ENCODE measurements around the gene APRT.

The APRT gene

DNA sequence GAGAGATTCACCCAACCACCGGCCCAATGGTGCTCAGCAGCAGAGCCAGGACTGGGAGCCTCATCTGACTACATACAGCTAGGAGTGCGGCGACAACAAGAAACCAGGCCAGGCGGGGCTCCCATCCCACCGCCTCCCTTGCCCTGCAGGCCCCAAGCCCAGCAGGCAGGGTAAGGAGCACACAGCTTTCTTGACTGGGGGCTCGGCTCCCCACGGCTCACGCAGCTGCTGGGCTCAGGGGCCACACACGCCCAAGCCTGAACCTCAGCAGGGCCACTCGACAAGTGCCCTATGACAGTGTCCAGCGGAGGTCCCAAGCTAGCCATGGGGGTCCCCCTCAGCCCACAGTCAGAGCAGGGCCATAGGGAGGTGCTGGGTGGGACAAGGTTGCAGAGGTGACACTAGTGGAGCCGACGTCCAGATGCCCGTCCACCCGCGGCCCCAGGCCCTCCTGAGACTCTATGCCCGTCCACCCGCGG lies 40.4 kb downstream of the APRT start:
- DNase-seq: no peak

GRCh38 chr16:88770461-88771293 lies 41.1 kb downstream of the APRT start:
- DNase-seq: no peak

- no peak for DNase-seq
These were observed 41.9 kb downstream of the APRT start for GRCh38 chr16:88769617-88770460.

- DNase-seq: no peak
These were observed 43.5 kb downstream of the APRT start for GRCh38 chr16:88768071-88768783.

DNA sequence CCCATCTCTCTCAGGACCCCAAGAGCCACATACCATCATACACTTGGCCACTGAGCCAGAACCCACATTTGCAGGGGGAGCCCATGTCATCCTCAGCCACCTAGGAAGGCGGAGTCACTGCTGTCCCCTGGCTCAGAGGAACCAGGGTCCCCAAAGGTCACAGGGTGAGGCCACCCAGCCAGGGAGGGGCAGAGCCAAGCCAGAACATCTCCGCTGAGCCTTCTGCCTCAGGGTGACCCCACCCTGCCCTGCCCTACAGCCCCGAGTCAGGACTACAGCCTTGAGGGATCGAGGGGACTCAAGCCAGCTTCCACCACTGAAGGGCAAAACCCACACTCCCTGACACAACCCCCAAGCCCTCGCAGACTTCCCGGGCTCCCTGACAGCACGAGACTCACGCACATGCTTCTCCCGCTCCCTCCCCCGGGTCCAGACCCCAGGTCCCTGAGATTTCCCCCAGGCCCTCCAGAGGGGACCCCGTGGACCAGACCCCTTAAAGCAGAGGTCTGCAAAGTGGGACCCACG lies 44.1 kb downstream of the APRT start:
- no peak for DNase-seq

GRCh38 chr16:88766975-88767374 lies 44.8 kb downstream of the APRT start:
- no peak for DNase-seq

DNA sequence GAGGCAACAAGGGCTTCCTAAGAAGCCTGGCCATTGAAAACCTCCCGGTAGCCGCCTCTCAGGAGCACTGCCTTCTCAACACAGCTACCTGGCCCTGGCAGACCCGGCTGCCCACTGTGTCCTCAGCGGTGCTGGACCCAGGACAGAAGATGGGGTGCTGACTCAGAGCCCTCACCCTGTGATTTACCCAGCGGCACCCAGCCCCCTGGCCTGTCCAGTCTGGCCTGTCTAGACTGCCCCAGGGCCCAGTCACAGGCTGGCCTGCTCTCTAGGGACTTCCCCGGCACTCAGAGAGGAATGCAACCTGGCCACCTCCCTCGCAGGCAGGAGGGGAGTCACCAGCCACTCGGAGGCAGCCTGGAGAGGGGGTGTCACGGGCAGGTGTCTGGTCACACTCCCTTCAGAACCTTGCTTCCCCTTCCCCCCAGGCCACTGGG lies 46.8 kb downstream of the APRT start:
- DNase-seq: no peak

GRCh38 chr16:88764080-88764479 lies 47.6 kb downstream of the APRT start:
- DNase-seq: no peak

GRCh38 chr16:88763502-88764053 lies 48.1 kb downstream of the APRT start:
- DNase-seq: no peak

- no peak for DNase-seq
These were observed 48.8 kb downstream of the APRT start for GRCh38 chr16:88762941-88763340.

GRCh38 chr16:88762258-88762870 lies 49.4 kb downstream of the APRT start:
- no peak for DNase-seq

- no peak for DNase-seq
These were observed 49.9 kb downstream of the APRT start for GRCh38 chr16:88761830-88762229.

- DNase-seq: no peak
These were observed 50.6 kb downstream of the APRT start for GRCh38 chr16:88761143-88761534.

GRCh38 chr16:88760424-88761142 lies 51.1 kb downstream of the APRT start:
- DNase-seq: no peak

DNA sequence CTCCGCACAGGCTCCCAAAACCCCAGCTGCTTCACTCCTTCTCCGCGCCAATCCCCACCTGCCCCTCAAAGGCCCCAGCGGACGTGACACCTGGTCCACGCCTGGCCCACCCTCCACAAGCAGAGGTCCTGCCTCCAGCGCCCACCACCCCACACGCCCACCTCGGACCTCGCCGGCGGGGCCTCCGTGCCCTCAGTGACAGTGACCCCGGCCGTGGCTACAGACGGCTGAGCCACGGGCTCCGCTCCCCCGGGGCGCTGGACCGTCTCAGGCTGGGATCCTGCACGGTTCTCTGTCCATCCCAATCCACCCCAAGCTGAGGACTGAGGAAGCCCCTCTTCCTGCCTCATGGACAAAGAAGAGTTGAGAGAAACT lies 51.8 kb downstream of the APRT start:
- no peak for DNase-seq
